WTC11 (cell line): ENCODE measurements around the gene PLLP. TPM values are rescaled to one million over a fixed set of nuclear protein-coding genes. Genes with fewer than 3 reads are reported as not detected.

Experiments used
- ATAC-seq: fragments of 200-7000 bp; cut with Tn5 transposase; 2 replicates; pipeline ENCODE4 v1.10.0; 2021; ENCODE audit warnings: mild to moderate bottlenecking, moderate library complexity
- CTCF ChIA-PET: fragments of 300-600 bp; sonication (Branson Sonifier 250); formaldehyde crosslinking; loops from one replicate; lab custom pipeline; 2021; ENCODE audit warnings: antibody characterized with exemption; lab: Charles Lee
- POLR2A ChIA-PET: fragments of 350-600 bp; sonication (Branson Sonifier 250); formaldehyde crosslinking; loops from one replicate; lab custom pipeline; 2021; ENCODE audit warnings: antibody characterized with exemption; lab: Charles Lee
- DNase-seq: peaks from one replicate; pipeline ENCODE4 v3.0.0; 2021; ENCODE audit warnings: low spot score
- H3K27ac Mint-ChIP-seq: 2 replicates; pipeline ENCODE4 v1.8.0; 2021; ENCODE audit warnings: mixed read lengths
- H3K27me3 Mint-ChIP-seq: 2 replicates; pipeline ENCODE4 v1.8.0; 2021; ENCODE audit warnings: low read depth, mild to moderate bottlenecking, moderate library complexity, mixed read lengths
- H3K36me3 Mint-ChIP-seq: 2 replicates; pipeline ENCODE4 v1.8.0; 2021; ENCODE audit warnings: mixed read lengths
- H3K4me1 Mint-ChIP-seq: 2 replicates; pipeline ENCODE4 v1.8.0; 2022; ENCODE audit warnings: mixed read lengths
- H3K4me3 Mint-ChIP-seq: 2 replicates; pipeline ENCODE4 v1.8.0; 2021; ENCODE audit warnings: mild to moderate bottlenecking, moderate library complexity, mixed read lengths
- H3K9me3 Mint-ChIP-seq: 2 replicates; pipeline ENCODE4 v1.8.0; 2021; ENCODE audit warnings: mixed read lengths
- EMX1 ChIP-seq: fragments of 250-450 bp; sonication (Bioruptor Pico); IDR thresholded peaks from 2 replicates; pipeline ENCODE4 v1.8.0; 2021; ENCODE audit warnings: mild to moderate bottlenecking
- ERG ChIP-seq: fragments of 250-450 bp; sonication (Bioruptor Pico); IDR thresholded peaks from 2 replicates; pipeline ENCODE4 v1.8.0; 2021; ENCODE audit warnings: mild to moderate bottlenecking
- FOXJ3 ChIP-seq: sonication (generic); formaldehyde crosslinking; IDR thresholded peaks from 2 replicates; pipeline ENCODE4 v1.9.0; 2021; ENCODE audit warnings: missing genetic modification reagents, mild to moderate bottlenecking, borderline replicate concordance
- FOXK1 ChIP-seq: sonication (generic); formaldehyde crosslinking; IDR thresholded peaks from 2 replicates; pipeline ENCODE4 v1.8.0; 2022; ENCODE audit warnings: mild to moderate bottlenecking, moderate library complexity, missing genetic modification reagents
- IRF1 ChIP-seq: sonication (generic); formaldehyde crosslinking; IDR thresholded peaks from 2 replicates; pipeline ENCODE4 v1.8.0; 2023; ENCODE audit warnings: missing genetic modification reagents
- NFYB ChIP-seq: sonication (generic); formaldehyde crosslinking; conservative IDR thresholded peaks from 2 replicates; pipeline ENCODE4 v1.8.0; 2022; ENCODE audit warnings: low read depth, missing genetic modification reagents
- NR2C2 ChIP-seq: sonication (generic); formaldehyde crosslinking; IDR thresholded peaks from 2 replicates; pipeline ENCODE4 v1.8.0; 2022; ENCODE audit warnings: mild to moderate bottlenecking, missing genetic modification reagents
- NR3C1 ChIP-seq: sonication (generic); formaldehyde crosslinking; conservative IDR thresholded peaks from 2 replicates; pipeline ENCODE4 v1.8.1; 2023; ENCODE audit warnings: low read depth, mild to moderate bottlenecking, missing genetic modification reagents
- PRRX2 ChIP-seq: fragments of 250-450 bp; sonication (Bioruptor Pico); IDR thresholded peaks from 2 replicates; pipeline ENCODE4 v1.8.0; 2021; ENCODE audit warnings: mild to moderate bottlenecking
- RELA ChIP-seq: sonication (generic); formaldehyde crosslinking; IDR thresholded peaks from 2 replicates; pipeline ENCODE4 v1.8.1; 2022; ENCODE audit warnings: missing genetic modification reagents, mild to moderate bottlenecking, borderline replicate concordance
- SP1 ChIP-seq: sonication (generic); formaldehyde crosslinking; conservative IDR thresholded peaks from 2 replicates; pipeline ENCODE4 v1.8.1; 2022; ENCODE audit warnings: missing genetic modification reagents
- TEAD1 ChIP-seq: sonication (generic); formaldehyde crosslinking; IDR thresholded peaks from 2 replicates; pipeline ENCODE4 v1.8.0; 2022; ENCODE audit warnings: mild to moderate bottlenecking, missing genetic modification reagents
- TEAD4 ChIP-seq: sonication (generic); formaldehyde crosslinking; IDR thresholded peaks from 2 replicates; pipeline ENCODE4 v1.8.0; 2022; ENCODE audit warnings: mild to moderate bottlenecking, missing genetic modification reagents
- USF1 ChIP-seq: sonication (generic); formaldehyde crosslinking; IDR thresholded peaks from 2 replicates; pipeline ENCODE4 v1.8.0; 2022; ENCODE audit warnings: mild to moderate bottlenecking, missing genetic modification reagents
- ZNF121 ChIP-seq: sonication (generic); formaldehyde crosslinking; IDR thresholded peaks from 2 replicates; pipeline ENCODE4 v1.8.0; 2023; ENCODE audit warnings: missing genetic modification reagents
- total RNA-seq: library from RNA; stranded (reverse); gene quantifications from 3 replicates; pipeline ENCODE4 v1.2.3, GENCODE V29; 2021
- TF ChIP-seq, protein P1 (sequence below): sonication (generic); formaldehyde crosslinking; IDR thresholded peaks from 2 replicates; pipeline ENCODE4 v1.8.1; 2023; ENCODE audit warnings: mild to moderate bottlenecking, missing genetic modification reagents, borderline replicate concordance
- TF ChIP-seq, protein P2 (sequence below): fragments of 250-450 bp; sonication (Bioruptor Pico); IDR thresholded peaks from 2 replicates; pipeline ENCODE4 v1.9.0; 2021; ENCODE audit warnings: mild to moderate bottlenecking

The PLLP gene
- total RNA-seq, 1 experiment from 2014 or later, result 2.8 TPM

DNA sequence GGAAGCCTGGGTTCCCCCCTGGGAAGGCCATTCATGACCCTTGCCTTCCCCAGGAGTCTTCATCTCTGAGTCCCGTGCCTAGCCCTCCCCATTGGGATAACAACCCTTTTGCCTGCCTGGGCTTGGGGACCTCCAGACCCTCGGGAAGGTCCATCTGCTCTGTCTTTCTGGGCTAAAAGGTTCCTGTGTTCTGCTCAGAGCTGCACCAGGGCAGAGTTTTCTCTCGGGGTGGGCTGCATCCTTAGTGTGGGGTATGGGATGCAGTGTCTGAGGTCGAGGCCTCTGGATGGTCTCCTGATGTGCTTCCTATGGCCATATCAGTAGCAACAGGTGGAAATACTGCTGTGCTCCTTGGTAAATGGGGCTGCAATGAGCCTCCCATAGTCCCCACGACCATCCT, 22.9 kb upstream of the PLLP start (continued):
- TF ChIP-seq USF1 (CRISPR knock-in tag), result no peak
- TF ChIP-seq EMX1 (CRISPR knock-in tag), result no peak
- TF ChIP-seq TEAD4 (CRISPR knock-in tag), result no peak
- no peak for TF ChIP-seq SP1 (CRISPR knock-in tag)
- TF ChIP-seq FOXK1 (CRISPR knock-in tag), result no peak
- TF ChIP-seq, protein P1, sequence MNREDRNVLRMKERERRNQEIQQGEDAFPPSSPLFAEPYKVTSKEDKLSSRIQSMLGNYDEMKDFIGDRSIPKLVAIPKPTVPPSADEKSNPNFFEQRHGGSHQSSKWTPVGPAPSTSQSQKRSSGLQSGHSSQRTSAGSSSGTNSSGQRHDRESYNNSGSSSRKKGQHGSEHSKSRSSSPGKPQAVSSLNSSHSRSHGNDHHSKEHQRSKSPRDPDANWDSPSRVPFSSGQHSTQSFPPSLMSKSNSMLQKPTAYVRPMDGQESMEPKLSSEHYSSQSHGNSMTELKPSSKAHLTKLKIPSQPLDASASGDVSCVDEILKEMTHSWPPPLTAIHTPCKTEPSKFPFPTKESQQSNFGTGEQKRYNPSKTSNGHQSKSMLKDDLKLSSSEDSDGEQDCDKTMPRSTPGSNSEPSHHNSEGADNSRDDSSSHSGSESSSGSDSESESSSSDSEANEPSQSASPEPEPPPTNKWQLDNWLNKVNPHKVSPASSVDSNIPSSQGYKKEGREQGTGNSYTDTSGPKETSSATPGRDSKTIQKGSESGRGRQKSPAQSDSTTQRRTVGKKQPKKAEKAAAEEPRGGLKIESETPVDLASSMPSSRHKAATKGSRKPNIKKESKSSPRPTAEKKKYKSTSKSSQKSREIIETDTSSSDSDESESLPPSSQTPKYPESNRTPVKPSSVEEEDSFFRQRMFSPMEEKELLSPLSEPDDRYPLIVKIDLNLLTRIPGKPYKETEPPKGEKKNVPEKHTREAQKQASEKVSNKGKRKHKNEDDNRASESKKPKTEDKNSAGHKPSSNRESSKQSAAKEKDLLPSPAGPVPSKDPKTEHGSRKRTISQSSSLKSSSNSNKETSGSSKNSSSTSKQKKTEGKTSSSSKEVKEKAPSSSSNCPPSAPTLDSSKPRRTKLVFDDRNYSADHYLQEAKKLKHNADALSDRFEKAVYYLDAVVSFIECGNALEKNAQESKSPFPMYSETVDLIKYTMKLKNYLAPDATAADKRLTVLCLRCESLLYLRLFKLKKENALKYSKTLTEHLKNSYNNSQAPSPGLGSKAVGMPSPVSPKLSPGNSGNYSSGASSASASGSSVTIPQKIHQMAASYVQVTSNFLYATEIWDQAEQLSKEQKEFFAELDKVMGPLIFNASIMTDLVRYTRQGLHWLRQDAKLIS (CRISPR knock-in tag), result no peak
- TF ChIP-seq IRF1 (CRISPR knock-in tag), result no peak
- no peak for TF ChIP-seq NFYB (CRISPR knock-in tag)
- TF ChIP-seq FOXJ3 (CRISPR knock-in tag), result no peak
- TF ChIP-seq RELA (CRISPR knock-in tag), result no peak
- TF ChIP-seq, all 79 proteins: peak for 0

- H3K36me3 Mint-ChIP-seq, result no peaks in the 10 kb centered on the region
- TF ChIP-seq ERG (CRISPR knock-in tag), result no peak
- TF ChIP-seq NR2C2, result no peak
- TF ChIP-seq ZNF121 (CRISPR knock-in tag), result no peak
- TF ChIP-seq, protein P2, sequence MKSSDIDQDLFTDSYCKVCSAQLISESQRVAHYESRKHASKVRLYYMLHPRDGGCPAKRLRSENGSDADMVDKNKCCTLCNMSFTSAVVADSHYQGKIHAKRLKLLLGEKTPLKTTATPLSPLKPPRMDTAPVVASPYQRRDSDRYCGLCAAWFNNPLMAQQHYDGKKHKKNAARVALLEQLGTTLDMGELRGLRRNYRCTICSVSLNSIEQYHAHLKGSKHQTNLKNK (CRISPR knock-in tag), result no peak
- TF ChIP-seq TEAD1 (CRISPR knock-in tag), result no peak
- no peak for TF ChIP-seq FOXK1 (CRISPR knock-in tag)
- TF ChIP-seq NR3C1 (CRISPR knock-in tag), result no peak
- no peak for TF ChIP-seq PRRX2 (CRISPR knock-in tag)
- ChIA-PET CTCF (interaction anchor here (10.4 kb wide), 1 partner anchor 111 kb away, joined by 259 read pairs; no protein-coding TSS in a partner anchor), POLR2A (no interaction called here)
- peaks cover under 1% of the 10 kb centered on the region for H3K4me1 Mint-ChIP-seq
- H3K4me3 Mint-ChIP-seq, result no peak overlapping the region
- no peaks in the 10 kb centered on the region; the same call in 1 of the 2 replicates for H3K27me3 Mint-ChIP-seq
- H3K9me3 Mint-ChIP-seq, result no peaks in the 10 kb centered on the region
- no peak overlapping the region for H3K27ac Mint-ChIP-seq
- ATAC-seq (no peak), DNase-seq (no peak)
These were observed 22.3 kb upstream of the PLLP start for GRCh38 chr16:57306676-57307341.
